SH-SY5Y (cell line): ENCODE data around the gene IL6.

Source experiments
- GATA2 ChIP-seq: IDR thresholded peaks from 2 replicates; pipeline ENCODE4 v1.6.1; 2011; ENCODE audit warnings: mild to moderate bottlenecking, low read depth, low read length
- GATA3 ChIP-seq: IDR thresholded peaks from 2 replicates; pipeline ENCODE4 v1.6.1; 2011; ENCODE audit warnings: low read depth, mild to moderate bottlenecking, low read length, moderate library complexity

DNA sequence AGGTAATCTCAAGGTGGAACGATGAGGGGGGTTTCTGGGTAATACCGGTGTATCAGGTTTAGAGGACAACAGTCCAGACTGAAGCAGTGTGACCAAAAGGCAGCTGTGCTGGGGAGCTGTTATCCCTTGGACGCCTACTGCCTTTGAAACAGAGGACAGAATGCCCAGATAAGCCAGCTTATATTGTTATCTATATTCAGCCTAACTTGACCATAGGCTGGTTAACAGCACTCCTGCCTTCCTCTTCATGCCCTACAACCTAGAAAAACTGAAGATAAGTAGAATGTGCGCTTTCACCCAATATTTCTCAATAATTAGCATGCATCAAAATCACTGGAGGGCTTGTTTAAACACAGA, 44.9 kb downstream of the IL6 start:
- TF ChIP-seq GATA2 (no peak), GATA3 (no peak)
